ENCODE data around the gene LAMP1.

GRCh38 chr13:113297370-113298042, 467 bp downstream of the LAMP1 start:
- TF ChIP-seq, protein P1, sequence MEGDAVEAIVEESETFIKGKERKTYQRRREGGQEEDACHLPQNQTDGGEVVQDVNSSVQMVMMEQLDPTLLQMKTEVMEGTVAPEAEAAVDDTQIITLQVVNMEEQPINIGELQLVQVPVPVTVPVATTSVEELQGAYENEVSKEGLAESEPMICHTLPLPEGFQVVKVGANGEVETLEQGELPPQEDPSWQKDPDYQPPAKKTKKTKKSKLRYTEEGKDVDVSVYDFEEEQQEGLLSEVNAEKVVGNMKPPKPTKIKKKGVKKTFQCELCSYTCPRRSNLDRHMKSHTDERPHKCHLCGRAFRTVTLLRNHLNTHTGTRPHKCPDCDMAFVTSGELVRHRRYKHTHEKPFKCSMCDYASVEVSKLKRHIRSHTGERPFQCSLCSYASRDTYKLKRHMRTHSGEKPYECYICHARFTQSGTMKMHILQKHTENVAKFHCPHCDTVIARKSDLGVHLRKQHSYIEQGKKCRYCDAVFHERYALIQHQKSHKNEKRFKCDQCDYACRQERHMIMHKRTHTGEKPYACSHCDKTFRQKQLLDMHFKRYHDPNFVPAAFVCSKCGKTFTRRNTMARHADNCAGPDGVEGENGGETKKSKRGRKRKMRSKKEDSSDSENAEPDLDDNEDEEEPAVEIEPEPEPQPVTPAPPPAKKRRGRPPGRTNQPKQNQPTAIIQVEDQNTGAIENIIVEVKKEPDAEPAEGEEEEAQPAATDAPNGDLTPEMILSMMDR (IDR thresholded peaks at IDR 0.05; ENCODE audit: low read depth, low read length, poor library complexity, severe bottlenecking) = no peak
- no peak for TF ChIP-seq EZH2phosphoT487 (IDR thresholded peaks at IDR 0.05; ENCODE audit: borderline replicate concordance, low read length)

All from DOHH2 (cell line).